SJSA1 (cell line): ENCODE data around the gene FAM151A. TPM values are rescaled to one million over a fixed set of nuclear protein-coding genes. Genes with fewer than 3 reads are reported as not detected.

Experiments
- DNase-seq, 2 experiments: peaks; one replicate each; pipeline ENCODE4 v3.0.0-alpha.2; 2015 to 2020; ENCODE audit warnings: low spot score in 2 of 2, low read depth in 1 of 2
- H3K27ac ChIP-seq: fragments of 250-450 bp; sonication (Bioruptor Pico); 2 replicates; pipeline ENCODE4 v1.5.1; 2020; ENCODE audit warnings: mild to moderate bottlenecking, moderate library complexity
- H3K27me3 ChIP-seq: fragments of 250-450 bp; sonication (Bioruptor Pico); replicated peaks from 2 replicates; pipeline ENCODE4 v1.5.1; 2020; ENCODE audit warnings: mild to moderate bottlenecking, moderate library complexity
- H3K36me3 ChIP-seq: fragments of 250-450 bp; sonication (Bioruptor Pico); 2 replicates; pipeline ENCODE4 v1.5.1; 2020; ENCODE audit warnings: mild to moderate bottlenecking
- H3K4me1 ChIP-seq: fragments of 250-450 bp; sonication (Bioruptor Pico); replicated peaks from 2 replicates; pipeline ENCODE4 v1.6.1; 2021; ENCODE audit warnings: mild to moderate bottlenecking
- H3K4me3 ChIP-seq: fragments of 250-450 bp; sonication (Bioruptor Pico); 2 replicates; pipeline ENCODE4 v1.5.1; 2020; ENCODE audit warnings: mild to moderate bottlenecking
- H3K9me3 ChIP-seq: fragments of 250-450 bp; sonication (Bioruptor Pico); replicated peaks from 2 replicates; pipeline ENCODE4 v1.5.1; 2020; ENCODE audit warnings: mild to moderate bottlenecking
- total RNA-seq: library from RNA; depleted of rRNA; stranded (reverse); fragments of >200 nt; shearing (Covaris generic); gene quantifications from 2 replicates; pipeline ENCODE4 v1.2.3, GENCODE V29; 2014; rRNA removed

The FAM151A gene
- not detected in 2 replicates for total RNA-seq

GRCh38 chr1:54623216-54624007, at the start of gene FAM151A:
TSS of gene FAM151A (minus strand) at chr1:54623525. CDS start at chr1:54623395, 130 bp downstream.
- H3K4me3 ChIP-seq = no peak within 1 kb of the TSS
- no peaks in the 10 kb centered on the region for H3K36me3 ChIP-seq
- DNase-seq = no peak
- no peaks in the 10 kb centered on the region for H3K9me3 ChIP-seq
- no peak within 1 kb of the TSS for H3K27ac ChIP-seq
- no peaks in the 10 kb centered on the region for H3K4me1 ChIP-seq
- no peaks in the 10 kb centered on the region for H3K27me3 ChIP-seq

DNA sequence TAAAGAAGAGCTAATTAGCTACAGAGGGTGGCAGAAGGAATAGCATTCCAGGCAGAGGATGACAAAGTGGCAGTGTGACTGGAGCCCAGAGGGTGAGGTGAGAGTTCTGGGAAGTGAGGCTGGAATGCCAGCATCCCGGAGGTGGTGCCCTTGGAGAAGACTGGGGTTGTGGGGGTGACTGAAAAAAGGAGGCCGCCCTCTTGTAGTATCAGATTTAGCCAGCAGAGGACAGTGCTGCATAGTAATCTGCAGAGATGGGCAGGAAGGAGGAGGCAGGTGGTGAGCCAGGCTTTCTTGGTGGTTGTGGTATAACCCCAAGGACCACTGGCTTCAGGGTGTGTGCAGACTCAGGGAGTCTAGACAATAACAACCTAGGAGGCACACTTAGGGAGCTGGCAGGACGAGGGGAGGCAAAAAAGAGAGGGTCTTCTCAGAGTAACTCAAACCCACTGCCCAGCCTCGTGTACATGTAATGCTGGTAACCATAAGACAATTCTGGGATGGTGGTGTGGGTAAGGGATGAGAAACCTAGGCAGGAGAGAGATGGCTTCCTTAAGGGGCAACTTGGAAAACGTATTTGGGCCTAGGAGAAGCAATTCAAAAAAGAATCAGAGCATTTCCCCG, 48.8 kb upstream of the FAM151A start:
- DNase-seq = peak; percentile 60 to 64
- no peaks in the 10 kb centered on the region for H3K9me3 ChIP-seq
- H3K4me3 ChIP-seq = no peak overlapping the region
- H3K36me3 ChIP-seq = no peaks in the 10 kb centered on the region
- H3K27me3 ChIP-seq = no peaks in the 10 kb centered on the region
- no peak overlapping the region for H3K27ac ChIP-seq
- no peaks in the 10 kb centered on the region for H3K4me1 ChIP-seq

- H3K4me3 ChIP-seq = no peak overlapping the region
- no peak for DNase-seq
- H3K36me3 ChIP-seq = no peaks in the 10 kb centered on the region
- no peaks in the 10 kb centered on the region for H3K4me1 ChIP-seq
- no peaks in the 10 kb centered on the region; the same call in 1 of the 2 replicates for H3K27me3 ChIP-seq
- H3K27ac ChIP-seq = no peak overlapping the region
- H3K9me3 ChIP-seq = no peaks in the 10 kb centered on the region
Observed at GRCh38 chr1:54668567-54668966, 45.2 kb upstream of the FAM151A start.

- H3K4me3 ChIP-seq = no peak overlapping the region
- H3K9me3 ChIP-seq = no peaks in the 10 kb centered on the region
- no peak overlapping the region for H3K27ac ChIP-seq
- H3K36me3 ChIP-seq = no peaks in the 10 kb centered on the region
- H3K4me1 ChIP-seq = no peaks in the 10 kb centered on the region
- no peak for DNase-seq
- H3K27me3 ChIP-seq = no peaks in the 10 kb centered on the region; the same call in 1 of the 2 replicates
Observed at GRCh38 chr1:54667797-54668196, 44.5 kb upstream of the FAM151A start.

DNA sequence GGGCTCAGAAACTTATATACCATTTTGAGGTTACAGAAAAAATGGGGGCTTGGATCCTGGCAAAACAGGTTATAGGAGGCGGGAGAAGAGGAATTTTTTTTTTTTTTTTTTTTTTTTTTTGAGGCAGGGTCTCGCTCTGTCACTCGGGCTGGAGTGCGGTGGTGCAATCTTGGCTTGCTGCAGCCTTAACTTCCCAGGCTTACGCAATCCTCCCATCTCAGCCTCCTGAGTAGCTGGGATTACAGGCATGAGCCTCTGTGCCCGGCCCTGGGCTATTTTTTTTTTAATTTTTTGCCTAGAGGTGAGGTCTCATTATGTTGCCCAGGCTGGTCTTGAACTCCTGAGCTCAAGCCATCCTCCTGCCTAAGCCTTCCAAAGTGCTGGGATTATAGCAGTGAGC, 43.0 kb upstream of the FAM151A start:
- Histone ChIP-seq H3K4me1 (no peaks in the 10 kb centered on the region), H3K9me3 (no peaks in the 10 kb centered on the region), H3K27me3 (no peaks in the 10 kb centered on the region; the same call in 1 of the 2 replicates), H3K36me3 (no peaks in the 10 kb centered on the region), H3K4me3 (no peak overlapping the region), H3K27ac (no peak overlapping the region)
- DNase-seq = no peak

GRCh38 chr1:54665852-54666251, 42.5 kb upstream of the FAM151A start:
- Histone ChIP-seq H3K4me3 (no peak overlapping the region), H3K27me3 (no peaks in the 10 kb centered on the region; the same call in 1 of the 2 replicates), H3K36me3 (no peaks in the 10 kb centered on the region), H3K27ac (no peak overlapping the region), H3K4me1 (no peaks in the 10 kb centered on the region), H3K9me3 (no peaks in the 10 kb centered on the region)
- DNase-seq = no peak

DNA sequence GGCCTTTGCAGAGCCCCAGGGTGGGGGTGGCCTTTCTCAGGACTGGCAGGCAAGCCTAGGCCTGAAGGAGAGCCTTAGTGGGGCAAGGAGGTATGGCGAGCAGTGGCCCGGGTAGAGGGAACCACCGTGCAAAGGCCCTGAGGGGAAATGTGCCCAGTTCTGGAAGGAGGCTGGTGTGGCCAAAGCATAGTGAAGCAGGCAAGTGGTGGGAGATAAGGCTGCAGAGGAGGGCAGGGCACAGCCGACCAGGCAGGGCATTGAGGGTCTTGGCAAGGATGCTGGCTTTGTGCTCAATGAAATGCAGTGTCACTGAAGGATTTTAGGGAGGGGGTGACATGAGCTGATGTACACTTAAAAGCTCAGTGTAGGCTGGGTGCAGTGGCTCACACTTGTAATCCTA, 41.0 kb upstream of the FAM151A start:
- Histone ChIP-seq H3K27me3 (no peaks in the 10 kb centered on the region; the same call in 1 of the 2 replicates), H3K4me1 (no peaks in the 10 kb centered on the region), H3K4me3 (no peak overlapping the region), H3K36me3 (no peaks in the 10 kb centered on the region), H3K9me3 (no peaks in the 10 kb centered on the region; the same call in 1 of the 2 replicates), H3K27ac (no peak overlapping the region)
- no peak for DNase-seq

- H3K27me3 ChIP-seq = no peaks in the 10 kb centered on the region; the same call in 1 of the 2 replicates
- H3K4me3 ChIP-seq = no peak overlapping the region
- H3K36me3 ChIP-seq = no peaks in the 10 kb centered on the region
- no peak overlapping the region for H3K27ac ChIP-seq
- no peak for DNase-seq
- H3K4me1 ChIP-seq = no peaks in the 10 kb centered on the region
- H3K9me3 ChIP-seq = no peaks in the 10 kb centered on the region; the same call in 1 of the 2 replicates
Observed at GRCh38 chr1:54663725-54664124, 40.4 kb upstream of the FAM151A start.

- Histone ChIP-seq H3K4me3 (no peak overlapping the region), H3K27me3 (no peaks in the 10 kb centered on the region), H3K27ac (no peak overlapping the region), H3K36me3 (no peaks in the 10 kb centered on the region), H3K4me1 (no peaks in the 10 kb centered on the region), H3K9me3 (no peaks in the 10 kb centered on the region; the same call in none of the 2 replicates)
- no peak for DNase-seq
Observed at GRCh38 chr1:54658164-54658913, 35.0 kb upstream of the FAM151A start.

GRCh38 chr1:54653036-54653435, 29.7 kb upstream of the FAM151A start:
- Histone ChIP-seq H3K36me3 (no peaks in the 10 kb centered on the region), H3K9me3 (no peaks in the 10 kb centered on the region; the same call in 1 of the 2 replicates), H3K27me3 (no peaks in the 10 kb centered on the region), H3K27ac (no peak overlapping the region), H3K4me3 (no peak overlapping the region), H3K4me1 (no peaks in the 10 kb centered on the region)
- DNase-seq = no peak

DNA sequence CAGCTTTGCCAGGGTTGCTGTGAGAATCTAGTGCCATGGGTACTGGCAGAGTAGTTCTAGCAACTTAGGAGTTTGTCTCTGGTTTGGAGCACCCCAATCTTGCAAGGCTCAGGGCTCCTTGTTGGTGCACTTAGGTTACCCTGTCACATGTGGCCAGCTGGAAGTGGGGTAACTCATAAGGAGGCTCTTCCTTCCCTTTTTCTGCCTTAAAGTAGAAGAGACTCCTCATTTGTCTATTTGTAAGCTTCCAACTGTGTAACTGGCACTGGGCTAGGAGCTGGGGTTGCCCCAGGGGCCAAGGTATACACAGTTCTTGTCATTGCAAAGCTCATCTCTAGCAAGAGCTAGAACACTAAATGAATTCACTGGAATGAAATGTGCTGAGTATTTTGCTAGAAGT, 28.8 kb upstream of the FAM151A start:
- H3K4me1 ChIP-seq = no peaks in the 10 kb centered on the region
- no peaks in the 10 kb centered on the region for H3K27me3 ChIP-seq
- no peaks in the 10 kb centered on the region for H3K9me3 ChIP-seq
- H3K36me3 ChIP-seq = no peaks in the 10 kb centered on the region
- DNase-seq = no peak
- H3K27ac ChIP-seq = no peak overlapping the region
- no peak overlapping the region for H3K4me3 ChIP-seq

GRCh38 chr1:54651608-54652007, 28.3 kb upstream of the FAM151A start:
- no peak for DNase-seq
- Histone ChIP-seq H3K27me3 (no peaks in the 10 kb centered on the region), H3K4me1 (no peaks in the 10 kb centered on the region), H3K4me3 (no peak overlapping the region), H3K36me3 (no peaks in the 10 kb centered on the region), H3K27ac (no peak overlapping the region), H3K9me3 (no peaks in the 10 kb centered on the region)

DNA sequence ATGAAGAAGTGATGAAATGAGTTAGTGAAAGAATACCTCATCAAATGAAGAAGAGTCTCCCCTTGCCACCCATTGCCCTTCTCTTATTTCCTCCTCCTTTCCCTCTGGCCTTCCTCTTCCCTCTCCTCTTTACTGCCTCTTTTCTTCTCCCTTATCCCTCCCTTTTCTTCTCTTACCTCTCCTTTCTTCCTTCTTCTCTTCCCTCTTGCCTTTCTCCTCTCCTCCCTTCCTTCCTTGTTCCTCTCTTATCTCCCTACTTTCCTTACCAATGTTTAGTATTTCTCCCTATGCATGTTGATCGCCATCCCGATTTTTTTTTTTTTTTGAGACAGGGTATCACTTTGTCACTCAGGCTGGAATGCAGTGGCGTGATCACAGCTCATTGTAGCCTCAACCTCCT, 27.1 kb upstream of the FAM151A start:
- H3K36me3 ChIP-seq = no peaks in the 10 kb centered on the region
- no peak for DNase-seq

GRCh38 chr1:54649921-54650320, 26.6 kb upstream of the FAM151A start:
- Histone ChIP-seq H3K36me3 (no peaks in the 10 kb centered on the region), H3K4me1 (no peaks in the 10 kb centered on the region), H3K9me3 (no peaks in the 10 kb centered on the region), H3K4me3 (no peak overlapping the region), H3K27ac (no peak overlapping the region), H3K27me3 (no peaks in the 10 kb centered on the region)
- DNase-seq = no peak

More for the DNA sequence above, 27.1 kb upstream of the FAM151A start:
- no peaks in the 10 kb centered on the region for H3K9me3 ChIP-seq
- H3K27ac ChIP-seq = no peak overlapping the region
- H3K4me1 ChIP-seq = no peaks in the 10 kb centered on the region
- no peaks in the 10 kb centered on the region for H3K27me3 ChIP-seq
- H3K4me3 ChIP-seq = no peak overlapping the region
